IMR-90 (cell line): ENCODE measurements around the gene PTPRCAP. TPM values are rescaled to one million over a fixed set of nuclear protein-coding genes. Genes with fewer than 3 reads are reported as not detected.

Source experiments
- ATAC-seq: fragments of 200-7000 bp; cut with Tn5 transposase; 2 replicates; pipeline ENCODE4 v1.9.1; 2020; ENCODE audit warnings: low read depth, mild to moderate bottlenecking, moderate library complexity
- BruUV-seq: library from RNA; stranded (reverse); fragments of 400-500 nt; replicated peaks from 2 replicates; lab custom pipeline; 2021; lab: Mats Ljungman, UMichigan
- CTCF ChIA-PET: fragments of 300-600 bp; formaldehyde crosslinking; extraction: SDS; loops from one replicate; lab custom pipeline; 2021; ENCODE audit warnings: antibody characterized with exemption; lab: Yijun Ruan, JAX
- POLR2A ChIA-PET: fragments of 300-600 bp; sonication (Branson Sonifier 250); formaldehyde crosslinking; loops from one replicate; lab custom pipeline; 2022; ENCODE audit warnings: antibody characterized with exemption; ENCODE audit not compliant: unreplicated experiment; lab: Charles Lee
- DNase-seq: peaks from one replicate; pipeline ENCODE4 v3.0.0; 2013
- H2AFZ ChIP-seq: replicated peaks from 2 replicates; pipeline ENCODE3; 2013; ENCODE audit warnings: low read length, mild to moderate bottlenecking; ENCODE audit not compliant: poor library complexity
- H2AK5ac ChIP-seq: 2 replicates; pipeline ENCODE4 v1.6.1; 2013; ENCODE audit warnings: low read depth, low read length, inconsistent platforms
- H2AK9ac ChIP-seq: replicated peaks from 2 replicates; pipeline ENCODE3; 2013; ENCODE audit warnings: mild to moderate bottlenecking, low read depth, low read length, moderate library complexity; ENCODE audit not compliant: poor library complexity
- H2BK120ac ChIP-seq: 2 replicates; pipeline ENCODE4 v1.6.1; 2013; ENCODE audit warnings: low read depth, low read length, inconsistent platforms
- H2BK15ac ChIP-seq: 3 replicates; pipeline ENCODE4 v1.6.1; 2013; ENCODE audit warnings: low read depth, low read length, inconsistent platforms
- H2BK20ac ChIP-seq: 2 replicates; pipeline ENCODE4 v1.6.1; 2013; ENCODE audit warnings: low read depth, mild to moderate bottlenecking, inconsistent platforms, low read length, moderate library complexity
- H2BK5ac ChIP-seq: 2 replicates; pipeline ENCODE4 v1.6.1; 2013; ENCODE audit warnings: mild to moderate bottlenecking, low read depth, low read length, inconsistent platforms; ENCODE audit not compliant: poor library complexity, severe bottlenecking
- H3K14ac ChIP-seq: replicated peaks from 2 replicates; pipeline ENCODE4 v1.6.1; 2013; ENCODE audit warnings: low read depth, low read length, inconsistent platforms
- H3K18ac ChIP-seq: 2 replicates; pipeline ENCODE4 v1.6.1; 2013; ENCODE audit warnings: low read depth, low read length, control low read depth
- H3K23ac ChIP-seq: 2 replicates; pipeline ENCODE4 v1.6.1; 2013; ENCODE audit warnings: low read depth, low read length, inconsistent platforms
- H3K27ac ChIP-seq: 2 replicates; pipeline ENCODE4 v1.5.1; 2013; ENCODE audit warnings: mild to moderate bottlenecking, control low read depth, low read length; ENCODE audit not compliant: insufficient read depth
- H3K27me3 ChIP-seq: 2 replicates; pipeline ENCODE4 v1.6.1; 2013; ENCODE audit warnings: low read length; ENCODE audit not compliant: control insufficient read depth, insufficient read depth
- H3K36me3 ChIP-seq: 2 replicates; pipeline ENCODE4 v1.6.1; 2013; ENCODE audit warnings: low read length, mixed read lengths; ENCODE audit not compliant: control insufficient read depth, insufficient read depth
- H3K4ac ChIP-seq: 2 replicates; pipeline ENCODE4 v1.6.1; 2013; ENCODE audit warnings: low read depth, low read length, inconsistent platforms
- H3K4me1 ChIP-seq: 2 replicates; pipeline ENCODE4 v1.6.1; 2013; ENCODE audit warnings: low read length, mixed read lengths; ENCODE audit not compliant: control insufficient read depth, insufficient read depth
- H3K4me2 ChIP-seq: 2 replicates; pipeline ENCODE4 v1.6.1; 2013; ENCODE audit warnings: low read depth, mild to moderate bottlenecking, control low read depth, low read length, moderate library complexity
- H3K4me3 ChIP-seq: 2 replicates; pipeline ENCODE4 v1.5.1; 2013; ENCODE audit warnings: low read depth, mild to moderate bottlenecking, control low read depth, low read length, moderate library complexity; ENCODE audit not compliant: insufficient read depth
- H3K56ac ChIP-seq: 2 replicates; pipeline ENCODE4 v1.6.1; 2013; ENCODE audit warnings: low read length, inconsistent platforms; ENCODE audit not compliant: insufficient read depth; ENCODE audit errors: extremely low read depth
- H3K79me1 ChIP-seq, 2 experiments: 2 replicates each; pipeline ENCODE4 v1.6.1; 2013; ENCODE audit warnings: low read length in 2 of 2, inconsistent platforms in 1 of 2, low read depth in 1 of 2
- H3K9ac ChIP-seq: 2 replicates; pipeline ENCODE4 v1.6.1; 2013; ENCODE audit warnings: low read depth, low read length, control low read depth
- H3K9me1 ChIP-seq: 2 replicates; pipeline ENCODE4 v1.6.1; 2013; ENCODE audit warnings: low read length, inconsistent platforms; ENCODE audit not compliant: insufficient read depth
- H3K9me3 ChIP-seq: 2 replicates; pipeline ENCODE4 v1.6.1; 2013; ENCODE audit warnings: low read length; ENCODE audit not compliant: control insufficient read depth, insufficient read depth
- H4K20me1 ChIP-seq: 2 replicates; pipeline ENCODE4 v1.6.1; 2013; ENCODE audit warnings: low read length, inconsistent platforms; ENCODE audit not compliant: insufficient read depth
- H4K5ac ChIP-seq: 2 replicates; pipeline ENCODE4 v1.6.1; 2013; ENCODE audit warnings: mild to moderate bottlenecking, low read depth, low read length, control low read depth
- H4K8ac ChIP-seq, 2 experiments: 2 replicates each; pipeline ENCODE4 v1.6.1; 2013; ENCODE audit warnings: low read depth in 2 of 2, low read length in 2 of 2, control low read depth in 1 of 2, inconsistent platforms in 1 of 2
- H4K91ac ChIP-seq: 2 replicates; pipeline ENCODE4 v1.6.1; 2013; ENCODE audit warnings: low read depth, low read length, inconsistent platforms; ENCODE audit not compliant: insufficient read depth
- BHLHE40 ChIP-seq: fragments of 150-350 bp; IDR thresholded peaks from 2 replicates; pipeline ENCODE4 v1.6.1; 2016; ENCODE audit warnings: mild to moderate bottlenecking, low read depth, low read length
- CHD1 ChIP-seq: IDR thresholded peaks from 2 replicates; pipeline ENCODE4 v1.6.1; 2012; ENCODE audit warnings: low read depth, low read length, improper control_type of control experiment
- CTCF ChIP-seq: conservative IDR thresholded peaks from 2 replicates; pipeline ENCODE4 v1.5.1; 2012; ENCODE audit warnings: mild to moderate bottlenecking, low read depth, low read length, improper control_type of control experiment
- FOS ChIP-seq: fragments of 150-350 bp; IDR thresholded peaks from 2 replicates; pipeline ENCODE4 v1.6.1; 2016; ENCODE audit warnings: low read depth, low read length
- MAFK ChIP-seq: IDR thresholded peaks from 2 replicates; pipeline ENCODE4 v1.6.1; 2012; ENCODE audit warnings: low read depth, low read length, improper control_type of control experiment
- MAZ ChIP-seq: IDR thresholded peaks from 2 replicates; pipeline ENCODE4 v1.6.1; 2012; ENCODE audit warnings: low read depth, mild to moderate bottlenecking, low read length, improper control_type of control experiment, moderate library complexity, borderline replicate concordance
- POLR2A ChIP-seq: IDR thresholded peaks from 2 replicates; pipeline ENCODE4 v1.6.1; 2012; ENCODE audit warnings: mild to moderate bottlenecking, low read depth, low read length
- RAD21 ChIP-seq: IDR thresholded peaks from 2 replicates; pipeline ENCODE4 v1.6.1; 2012; ENCODE audit warnings: low read length, improper control_type of control experiment
- RCOR1 ChIP-seq: IDR thresholded peaks from 2 replicates; pipeline ENCODE4 v1.6.1; 2012; ENCODE audit warnings: mild to moderate bottlenecking, low read length, improper control_type of control experiment; ENCODE audit not compliant: insufficient replicate concordance
- RFX5 ChIP-seq: IDR thresholded peaks from 2 replicates; pipeline ENCODE4 v1.8.0; 2012; ENCODE audit warnings: low read depth, mild to moderate bottlenecking, low read length, moderate library complexity
- WGBS, 2 experiments: methylation state at CpG; one replicate each; pipeline versions ENCODE4 v1.1.5 to v1.1.7; 2013; ENCODE audit warnings: missing lambda C conversion rate in 2 of 2; ENCODE audit not compliant: insufficient read length in 1 of 2; ENCODE audit errors: extremely low coverage in 2 of 2; 5-methylcytosine and 5-hydroxymethylcytosine counted together
- dilution Hi-C: fragments of 300-500 bp; cut with HindIII; formaldehyde crosslinking; loops from one replicate; pipeline ENCODE4 v1.14.3; 2018; ENCODE audit warnings: low sequenced_read_pairs; ENCODE audit not compliant: unreplicated experiment
- in situ Hi-C: fragments of 300-500 bp; cut with MboI; formaldehyde crosslinking; loops from 3 replicates; pipeline ENCODE4 v1.14.3; 2019; ENCODE audit warnings: low sequenced_read_pairs, inconsistent platforms, mixed read lengths
- intact Hi-C: fragments of 100-400 bp; cut with micrococcal nuclease; formaldehyde crosslinking; loops from 2 replicates; pipeline ENCODE4 v1.10.0; 2022
- polyA plus RNA-seq, 3 experiments: library from polyadenylated mRNA; depleted of rRNA; stranded (reverse); fragments of >200 nt; gene quantifications; 2 replicates each; pipeline ENCODE4 v1.2.3, GENCODE V29; 2012; ENCODE audit warnings: low replicate concordance in 1 of 3
- total RNA-seq: library from RNA; depleted of rRNA; stranded (reverse); fragments of >200 nt; gene quantifications from 2 replicates; pipeline ENCODE4 v1.2.3, GENCODE V29; 2012

The PTPRCAP gene
- total and polyA plus RNA-seq, 2 of the 4 experiments (the other 2 are of a cell fraction), result 0.24 TPM; not detected in 1

GRCh38 chr11:67409261-67409666 is 28.2 kb downstream of the PTPRCAP start:
- H3K14ac ChIP-seq, result no peak overlapping the region
- no peak overlapping the region for H4K5ac ChIP-seq
- no peak overlapping the region for H3K23ac ChIP-seq
- H3K4me2 ChIP-seq, result no peak overlapping the region
- H4K20me1 ChIP-seq, result no peaks in the 10 kb centered on the region
- POLR2A ChIA-PET, result no interaction called here
- no peaks in the 10 kb centered on the region for H3K36me3 ChIP-seq
- no TSS peak for BruUV-seq
- H2AK5ac ChIP-seq, result no peak overlapping the region
- no peak overlapping the region for H4K8ac ChIP-seq
- intact Hi-C loops (no loop called here), dilution Hi-C loops (no loop called here), in situ Hi-C loops (no loop called here)
- no peak overlapping the region for H3K27ac ChIP-seq
- DNase-seq (no peak), ATAC-seq (no peak)
- H3K9me1 ChIP-seq, result no peaks in the 10 kb centered on the region
- no peaks in the 10 kb centered on the region for H3K9me3 ChIP-seq
- CTCF ChIA-PET, result no interaction called here
- H3K27me3 ChIP-seq, result peaks cover 55% of the 10 kb centered on the region
- no peak overlapping the region for H2BK20ac ChIP-seq
- H3K4ac ChIP-seq, result no peak overlapping the region
- no peak overlapping the region for H2AK9ac ChIP-seq
- no peak overlapping the region for H3K4me3 ChIP-seq
- no peaks in the 10 kb centered on the region for H3K4me1 ChIP-seq
- no peak overlapping the region for H2BK5ac ChIP-seq
- no peak overlapping the region for H2BK120ac ChIP-seq
- H2AFZ ChIP-seq, result no peak overlapping the region
- H3K56ac ChIP-seq, result no peak overlapping the region
- H3K79me1 ChIP-seq, result no peaks in the 10 kb centered on the region
- H4K91ac ChIP-seq, result no peak overlapping the region
- H3K18ac ChIP-seq, result no peak overlapping the region
- no peak overlapping the region for H2BK15ac ChIP-seq
- WGBS, 2 experiments, result 51% methylated on average over 13 of the region's 24 CpGs; no CpG with 5 or more reads in 1 of the 2 experiments
- H3K9ac ChIP-seq, result no peak overlapping the region
- TF ChIP-seq MAZ (no peak), BHLHE40 (no peak), CTCF (no peak), FOS (no peak), RFX5 (no peak), RAD21 (no peak), RCOR1 (no peak), POLR2A (no peak), CHD1 (no peak), MAFK (no peak)
